ENCODE results near the gene FRAS1. TPM values are rescaled to one million over a fixed set of nuclear protein-coding genes. Genes with fewer than 3 reads are reported as not detected.

Gene FRAS1
- total RNA-seq, 1 donor from 2014 or later: not detected

- DNase-seq: no peak
- H3K36me3 Mint-ChIP-seq (ENCODE audit: low read depth): no peaks in the 10 kb centered on the region
- H3K4me1 Mint-ChIP-seq: no peaks in the 10 kb centered on the region
- intact Hi-C loops (cut with micrococcal nuclease): no loop called here
- H3K9me3 Mint-ChIP-seq: no peaks in the 10 kb centered on the region
- no peak overlapping the region for H3K27ac Mint-ChIP-seq
- peaks cover 6% of the 10 kb centered on the region for H3K27me3 Mint-ChIP-seq
- H3K4me3 Mint-ChIP-seq: no peak overlapping the region
These were observed 353.6 kb downstream of the FRAS1 start for GRCh38 chr4:78410676-78411075.

GRCh38 chr4:78414116-78414515 is 357.0 kb downstream of the FRAS1 start:
- H3K4me1 Mint-ChIP-seq: no peaks in the 10 kb centered on the region
- no peaks in the 10 kb centered on the region for H3K9me3 Mint-ChIP-seq

DNA sequence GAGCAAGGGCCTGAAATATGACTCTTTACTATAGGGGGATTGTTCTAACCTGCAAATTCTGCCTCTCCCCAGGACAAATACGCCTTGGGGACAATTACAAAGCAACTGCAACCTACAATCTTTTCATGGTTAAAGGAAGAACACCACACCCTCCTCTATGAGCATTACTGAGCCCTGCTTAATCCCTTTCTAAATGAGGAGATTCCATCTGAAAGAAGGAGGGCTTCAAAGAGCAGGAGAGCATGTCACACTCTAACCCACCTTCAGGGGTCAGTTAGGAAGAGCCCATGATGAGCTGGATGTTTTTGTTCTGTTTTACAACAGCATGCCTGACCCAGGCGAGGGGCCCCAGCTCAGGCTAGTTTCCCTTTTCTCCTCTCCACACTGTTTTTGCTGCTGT is 360.5 kb downstream of the FRAS1 start:
- Mint-ChIP-seq H3K27me3 (peaks cover 14% of the 10 kb centered on the region), H3K36me3 (ENCODE audit: low read depth) (no peaks in the 10 kb centered on the region), H3K4me3 (no peak overlapping the region), H3K9me3 (no peaks in the 10 kb centered on the region), H3K27ac (no peak overlapping the region), H3K4me1 (no peaks in the 10 kb centered on the region)
- DNase-seq: no peak
- intact Hi-C loops (cut with micrococcal nuclease): no loop called here

More at GRCh38 chr4:78414116-78414515, 357.0 kb downstream of the FRAS1 start:
- Mint-ChIP-seq H3K27me3 (peaks cover 10% of the 10 kb centered on the region), H3K4me3 (no peak overlapping the region), H3K36me3 (ENCODE audit: low read depth) (no peaks in the 10 kb centered on the region), H3K27ac (no peak overlapping the region)
- intact Hi-C loops (cut with micrococcal nuclease): no loop called here
- DNase-seq: no peak

- no peak for DNase-seq
- intact Hi-C loops (cut with micrococcal nuclease): no loop called here
- H3K4me3 Mint-ChIP-seq: no peak overlapping the region
- H3K27ac Mint-ChIP-seq: no peak overlapping the region
- H3K27me3 Mint-ChIP-seq: peaks cover 13% of the 10 kb centered on the region
- no peaks in the 10 kb centered on the region for H3K36me3 Mint-ChIP-seq (ENCODE audit: low read depth)
- H3K9me3 Mint-ChIP-seq: no peaks in the 10 kb centered on the region
- H3K4me1 Mint-ChIP-seq: no peaks in the 10 kb centered on the region
These were observed 361.3 kb downstream of the FRAS1 start for GRCh38 chr4:78418406-78418805.

DNA sequence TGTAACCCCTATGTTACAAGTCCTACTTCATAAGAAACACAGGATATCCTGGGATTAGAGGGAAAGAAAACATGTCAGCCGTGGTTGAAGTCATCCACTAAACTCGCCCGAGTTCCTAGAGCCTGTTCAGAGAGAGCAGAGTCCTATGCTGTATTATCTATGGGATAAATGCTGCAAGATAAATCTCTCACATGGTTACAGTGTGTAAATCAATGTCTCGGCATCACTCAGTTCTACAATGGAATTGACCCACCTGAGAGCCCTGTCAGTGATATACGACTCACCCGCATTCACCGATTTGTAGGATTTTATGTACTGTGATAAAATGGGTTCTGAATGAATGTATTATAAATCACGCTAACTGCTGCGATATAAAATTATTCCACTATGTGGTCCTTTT is 366.7 kb downstream of the FRAS1 start:
- no peak for DNase-seq
- Mint-ChIP-seq H3K4me3 (no peak overlapping the region), H3K27me3 (peaks cover 12% of the 10 kb centered on the region), H3K9me3 (no peaks in the 10 kb centered on the region), H3K4me1 (no peaks in the 10 kb centered on the region), H3K36me3 (ENCODE audit: low read depth) (no peaks in the 10 kb centered on the region), H3K27ac (no peak overlapping the region)
- intact Hi-C loops (cut with micrococcal nuclease): no loop called here

GRCh38 chr4:78424461-78424860 is 367.3 kb downstream of the FRAS1 start:
- H3K4me3 Mint-ChIP-seq: no peak overlapping the region
- H3K27ac Mint-ChIP-seq: no peak overlapping the region
- H3K27me3 Mint-ChIP-seq: peaks cover 12% of the 10 kb centered on the region
- intact Hi-C loops (cut with micrococcal nuclease): no loop called here
- H3K9me3 Mint-ChIP-seq: no peaks in the 10 kb centered on the region
- H3K36me3 Mint-ChIP-seq (ENCODE audit: low read depth): no peaks in the 10 kb centered on the region
- DNase-seq: no peak
- H3K4me1 Mint-ChIP-seq: no peaks in the 10 kb centered on the region

- Mint-ChIP-seq H3K36me3 (ENCODE audit: low read depth) (no peaks in the 10 kb centered on the region), H3K4me3 (no peak overlapping the region), H3K4me1 (no peaks in the 10 kb centered on the region), H3K27me3 (peaks cover 8% of the 10 kb centered on the region), H3K9me3 (no peaks in the 10 kb centered on the region), H3K27ac (no peak overlapping the region)
- intact Hi-C loops (cut with micrococcal nuclease): no loop called here
- DNase-seq: no peak
These were observed 369.8 kb downstream of the FRAS1 start for GRCh38 chr4:78426972-78427371.

- H3K4me3 Mint-ChIP-seq: no peak overlapping the region
These were observed 371.9 kb downstream of the FRAS1 start for GRCh38 chr4:78428996-78429395.

GRCh38 chr4:78432896-78433295 is 375.8 kb downstream of the FRAS1 start:
- no peak overlapping the region for H3K27ac Mint-ChIP-seq
- no peak for DNase-seq
- no peaks in the 10 kb centered on the region for H3K9me3 Mint-ChIP-seq
- H3K4me1 Mint-ChIP-seq: no peaks in the 10 kb centered on the region
- no peaks in the 10 kb centered on the region for H3K36me3 Mint-ChIP-seq (ENCODE audit: low read depth)
- intact Hi-C loops (cut with micrococcal nuclease): no loop called here
- H3K4me3 Mint-ChIP-seq: no peak overlapping the region
- peaks cover 12% of the 10 kb centered on the region for H3K27me3 Mint-ChIP-seq

More at GRCh38 chr4:78428996-78429395, 371.9 kb downstream of the FRAS1 start:
- no peak overlapping the region for H3K27ac Mint-ChIP-seq
- intact Hi-C loops (cut with micrococcal nuclease): no loop called here
- H3K36me3 Mint-ChIP-seq (ENCODE audit: low read depth): no peaks in the 10 kb centered on the region
- no peak for DNase-seq
- H3K4me1 Mint-ChIP-seq: no peaks in the 10 kb centered on the region
- H3K9me3 Mint-ChIP-seq: no peaks in the 10 kb centered on the region
- peaks cover 12% of the 10 kb centered on the region for H3K27me3 Mint-ChIP-seq

DNA sequence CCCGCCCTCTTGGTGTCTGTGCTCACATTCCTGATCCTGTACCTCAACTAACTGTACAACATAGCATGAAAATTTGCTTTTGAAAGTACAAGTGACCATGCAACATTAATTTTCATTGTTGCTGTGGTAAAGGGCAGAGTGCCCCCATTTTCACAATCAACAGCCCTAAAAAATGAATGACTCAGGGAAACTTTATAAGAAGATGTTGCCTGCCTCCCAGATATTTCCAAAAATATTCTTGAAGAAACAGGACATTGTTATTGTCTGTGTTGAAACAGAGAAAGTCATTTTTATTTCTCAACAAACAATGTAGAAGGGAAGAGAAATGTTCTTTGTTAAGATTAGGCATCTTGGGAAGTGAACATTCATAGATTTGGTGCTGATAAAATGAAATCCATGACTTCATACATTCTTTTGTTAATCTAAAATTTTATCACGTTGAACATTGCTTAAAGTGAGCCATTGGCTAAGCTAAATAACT is 380.5 kb downstream of the FRAS1 start:
- Mint-ChIP-seq H3K27me3 (peaks cover 12% of the 10 kb centered on the region), H3K9me3 (no peaks in the 10 kb centered on the region)

DNA sequence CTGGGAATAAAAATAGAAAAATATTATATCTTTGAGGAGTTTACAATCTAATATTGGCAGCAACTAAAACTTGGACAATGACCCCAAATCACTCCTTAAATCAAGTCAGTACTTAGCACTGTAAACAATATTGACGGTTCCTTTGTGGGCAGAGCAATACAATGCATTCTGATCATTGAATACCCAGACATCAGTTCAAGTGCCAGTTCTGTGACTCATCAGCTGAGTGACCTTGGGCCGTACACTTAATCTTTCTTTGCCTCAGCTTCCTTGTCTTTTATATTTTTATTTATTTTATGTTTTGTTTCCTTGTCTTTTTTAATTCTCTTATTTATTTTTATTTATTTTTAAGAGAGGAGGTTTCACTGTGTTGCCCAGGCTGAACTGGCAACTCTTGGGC is 382.2 kb downstream of the FRAS1 start:
- Mint-ChIP-seq H3K27me3 (peaks cover 8% of the 10 kb centered on the region), H3K4me3 (no peak overlapping the region), H3K27ac (no peak overlapping the region), H3K9me3 (no peaks in the 10 kb centered on the region), H3K4me1 (no peaks in the 10 kb centered on the region), H3K36me3 (ENCODE audit: low read depth) (no peaks in the 10 kb centered on the region)
- intact Hi-C loops (cut with micrococcal nuclease): no loop called here
- DNase-seq: no peak

More for the DNA sequence above, 380.5 kb downstream of the FRAS1 start:
- H3K4me3 Mint-ChIP-seq: no peak overlapping the region
- no peak overlapping the region for H3K27ac Mint-ChIP-seq
- intact Hi-C loops (cut with micrococcal nuclease): no loop called here
- no peaks in the 10 kb centered on the region for H3K36me3 Mint-ChIP-seq (ENCODE audit: low read depth)
- no peaks in the 10 kb centered on the region for H3K4me1 Mint-ChIP-seq
- no peak for DNase-seq

DNA sequence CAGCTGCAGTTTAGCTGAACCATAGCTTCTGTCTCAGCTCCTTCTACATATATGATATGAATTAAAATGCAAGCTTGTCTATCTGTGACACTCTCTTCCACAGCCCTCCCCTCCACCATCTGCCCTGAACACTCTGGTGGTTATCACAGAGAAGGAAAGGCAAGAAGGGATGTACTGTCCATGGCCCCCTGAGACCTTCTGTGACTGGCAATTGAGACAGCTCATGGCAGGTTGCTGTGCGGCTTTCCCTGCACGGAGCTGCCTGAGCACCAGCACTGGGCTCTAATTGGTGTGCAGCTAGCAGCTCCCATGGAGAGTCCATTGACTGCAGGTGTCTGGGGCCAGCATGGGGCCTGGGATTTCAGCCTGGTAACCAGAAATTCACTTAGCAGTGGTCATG is 384.6 kb downstream of the FRAS1 start:
- no peaks in the 10 kb centered on the region for H3K36me3 Mint-ChIP-seq (ENCODE audit: low read depth)
- H3K27ac Mint-ChIP-seq: no peak overlapping the region
- intact Hi-C loops (cut with micrococcal nuclease): no loop called here
- no peak for DNase-seq
- peaks cover 8% of the 10 kb centered on the region for H3K27me3 Mint-ChIP-seq
- no peaks in the 10 kb centered on the region for H3K4me1 Mint-ChIP-seq
- H3K9me3 Mint-ChIP-seq: no peaks in the 10 kb centered on the region
- no peak overlapping the region for H3K4me3 Mint-ChIP-seq

DNA sequence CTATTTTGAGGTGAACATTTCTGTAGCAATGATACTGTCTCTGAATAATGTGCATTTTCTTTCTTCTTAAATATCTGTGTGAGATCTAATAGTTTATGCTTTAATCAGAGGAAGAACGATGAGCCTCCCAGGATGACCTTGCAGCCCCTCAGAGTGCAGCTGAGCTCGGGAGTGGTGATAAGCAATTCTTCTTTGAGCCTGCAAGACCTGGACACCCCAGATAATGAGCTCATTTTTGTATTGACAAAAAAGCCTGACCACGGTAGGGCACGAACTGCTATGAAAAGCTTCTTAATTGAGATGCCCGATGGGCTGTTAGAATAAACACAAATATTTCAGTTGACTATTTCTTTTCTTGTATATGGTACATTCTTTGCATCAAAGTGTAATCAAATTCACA is 389.5 kb downstream of the FRAS1 start:
- Mint-ChIP-seq H3K36me3 (ENCODE audit: low read depth) (no peaks in the 10 kb centered on the region), H3K4me3 (no peak overlapping the region), H3K9me3 (no peaks in the 10 kb centered on the region), H3K27ac (no peak overlapping the region), H3K4me1 (no peaks in the 10 kb centered on the region), H3K27me3 (peaks cover 8% of the 10 kb centered on the region)
- intact Hi-C loops (cut with micrococcal nuclease): no loop called here
- no peak for DNase-seq

- no peak for DNase-seq
- no peaks in the 10 kb centered on the region for H3K9me3 Mint-ChIP-seq
- H3K27me3 Mint-ChIP-seq: peaks cover 2% of the 10 kb centered on the region
- H3K4me1 Mint-ChIP-seq: no peaks in the 10 kb centered on the region
- no peaks in the 10 kb centered on the region for H3K36me3 Mint-ChIP-seq (ENCODE audit: low read depth)
- no peak overlapping the region for H3K27ac Mint-ChIP-seq
- intact Hi-C loops (cut with micrococcal nuclease): no loop called here
- H3K4me3 Mint-ChIP-seq: no peak overlapping the region
These were observed 394.3 kb downstream of the FRAS1 start for GRCh38 chr4:78451407-78451806.

- no peaks in the 10 kb centered on the region for H3K4me1 Mint-ChIP-seq
- H3K4me3 Mint-ChIP-seq: no peak overlapping the region
- intact Hi-C loops (cut with micrococcal nuclease): no loop called here
- no peak overlapping the region for H3K27ac Mint-ChIP-seq
- DNase-seq: no peak
- H3K27me3 Mint-ChIP-seq: no peaks in the 10 kb centered on the region
- no peaks in the 10 kb centered on the region for H3K9me3 Mint-ChIP-seq
- no peaks in the 10 kb centered on the region for H3K36me3 Mint-ChIP-seq (ENCODE audit: low read depth)
These were observed 396.9 kb downstream of the FRAS1 start for GRCh38 chr4:78454016-78454415.
